K562 (cell line): Measurements from ENCODE around the gene EFHC1. TPM values are rescaled to one million over a fixed set of nuclear protein-coding genes. Genes with fewer than 3 reads are reported as not detected.

Experiments used
- ATAC-seq: fragments of 200-7000 bp; cut with Tn5 transposase; 3 replicates; pipeline ENCODE4 v1.9.1; 2020; ENCODE audit warnings: moderate library complexity
- BruUV-seq: library from RNA; stranded (reverse); fragments of 400-500 nt; replicated peaks from 2 replicates; lab custom pipeline; 2021; lab: Mats Ljungman, UMichigan
- CTCF ChIA-PET: fragments of 300-600 bp; formaldehyde crosslinking; extraction: SDS; loops from one replicate; lab custom pipeline; 2021; ENCODE audit warnings: low intra/inter-chr PET ratio; lab: Yijun Ruan, JAX
- POLR2A ChIA-PET: fragments of 300-600, 350-650 bp; sonication (Branson Sonifier 250); formaldehyde crosslinking; extraction: SDS; loops from one replicate; lab custom pipeline; 2021; ENCODE audit warnings: antibody characterized with exemption, inconsistent platforms; lab: Yijun Ruan, JAX
- DNase-seq, 4 experiments: peaks; one replicate each; pipeline versions ENCODE4 v3.0.0 to v3.0.0-alpha.2; 2011 to 2018; ENCODE audit warnings: low spot score in 3 of 4, mixed read lengths in 3 of 4; ENCODE audit errors: extremely low read depth in 1 of 4
- FAIRE-seq: peaks from 2 replicates; lab custom pipeline; 2011; peaks lifted over from hg19 to GRCh38; lab: Jason Lieb, UNC
- H2AFZ ChIP-seq: 2 replicates; pipeline ENCODE4 v1.6.0; 2011; ENCODE audit warnings: low read depth, low read length, control low read depth, inconsistent platforms
- H3K27ac ChIP-seq: fragments of 200-600 bp; 3 replicates; pipeline ENCODE4 v1.8.0; 2011; ENCODE audit warnings: low read depth, mild to moderate bottlenecking, control low read depth, inconsistent platforms, low read length, moderate library complexity, mixed read lengths; ENCODE audit errors: extremely low read depth
- H3K27me3 ChIP-seq, 2 experiments: fragments of 300-600 bp in 1 of 2; 2 replicates in 1 of 2; 3 replicates in 1 of 2; pipeline versions ENCODE4 v1.6.0 to v1.8.0; 2011; ENCODE audit warnings: inconsistent platforms in 2 of 2, low read length in 2 of 2, mild to moderate bottlenecking in 1 of 2, mixed read lengths in 1 of 2, moderate library complexity in 1 of 2; ENCODE audit not compliant: control insufficient read depth in 2 of 2, insufficient read depth in 2 of 2
- H3K36me3 ChIP-seq: fragments of 300-600 bp; 3 replicates; pipeline ENCODE4 v1.8.0; 2011; ENCODE audit warnings: mild to moderate bottlenecking, low read length, inconsistent platforms; ENCODE audit not compliant: control insufficient read depth, insufficient read depth
- H3K4me1 ChIP-seq, 2 experiments: fragments of 200-600 bp in 1 of 2; replicated peaks in 1 of 2; 2 replicates in 1 of 2; 3 replicates in 1 of 2; pipeline versions ENCODE4 v1.5.1 to v1.8.0; 2011; ENCODE audit warnings: inconsistent platforms in 2 of 2, low read length in 2 of 2, mild to moderate bottlenecking in 1 of 2, mixed read lengths in 1 of 2, moderate library complexity in 1 of 2; ENCODE audit not compliant: control insufficient read depth in 2 of 2, insufficient read depth in 2 of 2
- H3K4me2 ChIP-seq: 2 replicates; pipeline ENCODE4 v1.6.1; 2011; ENCODE audit warnings: low read length, control low read depth, inconsistent platforms, mixed read lengths; ENCODE audit not compliant: insufficient read depth
- H3K4me3 ChIP-seq: fragments of 200-600 bp; sonication (generic), shearing (Covaris generic); 2 replicates; pipeline ENCODE4 v1.5.1; 2016; ENCODE audit warnings: control low read depth, inconsistent platforms
- H3K79me2 ChIP-seq: fragments of 200-600 bp; 3 replicates; pipeline ENCODE4 v1.8.0; 2011; ENCODE audit warnings: low read length, inconsistent platforms; ENCODE audit not compliant: control insufficient read depth, insufficient read depth
- H3K9ac ChIP-seq, 2 experiments: 2 replicates each; pipeline versions ENCODE4 v1.6.0 to v1.6.1; 2011; ENCODE audit warnings: low read depth in 2 of 2, low read length in 2 of 2, control low read depth in 1 of 2, inconsistent platforms in 1 of 2, mild to moderate bottlenecking in 1 of 2, mixed read lengths in 1 of 2; ENCODE audit not compliant: insufficient read depth in 1 of 2
- H3K9me1 ChIP-seq: one replicate; pipeline ENCODE4 v1.6.0; 2011; ENCODE audit warnings: inconsistent platforms, mild to moderate bottlenecking, low read length, moderate library complexity; ENCODE audit not compliant: control insufficient read depth, insufficient read depth
- H3K9me3 ChIP-seq: replicated peaks from 2 replicates; pipeline ENCODE4 v1.5.1; 2011; ENCODE audit warnings: low read depth, low read length, inconsistent platforms; ENCODE audit not compliant: control insufficient read depth, insufficient read depth
- H4K20me1 ChIP-seq: replicated peaks from 2 replicates; pipeline ENCODE4 v1.6.1; 2011; ENCODE audit warnings: low read length, inconsistent platforms, mixed read lengths; ENCODE audit not compliant: control insufficient read depth, insufficient read depth
- ETS2 ChIP-seq: IDR thresholded peaks from 2 replicates; pipeline ENCODE4 v1.6.1; 2016; ENCODE audit warnings: borderline replicate concordance, missing genetic modification characterization, mild to moderate bottlenecking, moderate library complexity, missing compliant biosample characterization; ENCODE audit not compliant: poor library complexity, severe bottlenecking
- FOXJ3 ChIP-seq: sonication (generic); formaldehyde crosslinking; IDR thresholded peaks from 2 replicates; pipeline ENCODE4 v1.4.0; 2020; ENCODE audit warnings: mild to moderate bottlenecking, missing genetic modification reagents
- KAT7 ChIP-seq: sonication (generic); formaldehyde crosslinking; IDR thresholded peaks from 2 replicates; pipeline ENCODE4 v1.8.0; 2022; ENCODE audit warnings: missing genetic modification reagents, mild to moderate bottlenecking, borderline replicate concordance
- MYC ChIP-seq, 2 experiments: fragments of 250-450 bp in 1 of 2; sonication (Bioruptor Pico) in 1 of 2; IDR thresholded peaks; 2 replicates each; pipeline versions ENCODE4 v1.5.1 to v1.6.1; 2012 to 2021; ENCODE audit warnings: low read depth in 2 of 2, borderline replicate concordance in 1 of 2, improper control_type of control experiment in 1 of 2, low read length in 1 of 2, mild to moderate bottlenecking in 1 of 2, moderate library complexity in 1 of 2
- NCOA6 ChIP-seq: fragments of 450-650 bp; IDR thresholded peaks from 2 replicates; pipeline ENCODE4 v1.6.1; 2017; ENCODE audit warnings: mild to moderate bottlenecking
- NFYB ChIP-seq: IDR thresholded peaks from 2 replicates; pipeline ENCODE4 v1.6.1; 2011; ENCODE audit warnings: mild to moderate bottlenecking, moderate library complexity; ENCODE audit not compliant: insufficient read length; ENCODE audit errors: extremely low read depth
- PTBP1 ChIP-seq: fragments of 200-400 bp; formaldehyde crosslinking; IDR thresholded peaks from 2 replicates; pipeline ENCODE4 v1.6.1; 2017; ENCODE audit warnings: low read depth, low read length
- RBM25 ChIP-seq: fragments of 200-400 bp; formaldehyde crosslinking; IDR thresholded peaks from 2 replicates; pipeline ENCODE4 v1.6.1; 2018; ENCODE audit warnings: low read length, low read depth, moderate library complexity; ENCODE audit not compliant: severe bottlenecking
- VEZF1 ChIP-seq: fragments of 200-800 bp; sonication (Bioruptor generic); IDR thresholded peaks from 2 replicates; pipeline ENCODE4 v1.6.1; 2017; ENCODE audit warnings: missing genetic modification characterization, missing compliant biosample characterization
- XRCC5 ChIP-seq: fragments of 200-400 bp; formaldehyde crosslinking; IDR thresholded peaks from 2 replicates; pipeline ENCODE4 v1.6.1; 2017; ENCODE audit warnings: low read depth, mild to moderate bottlenecking, low read length
- ZNF609 ChIP-seq: sonication (generic); formaldehyde crosslinking; IDR thresholded peaks from 2 replicates; pipeline ENCODE4 v1.8.1; 2023; ENCODE audit warnings: missing genetic modification reagents, mild to moderate bottlenecking, borderline replicate concordance
- WGBS: fragments of 100-300 bp; shearing (Covaris generic); methylation state at CpG from one replicate; pipeline ENCODE4 v1.1.6; 2016; ENCODE audit warnings: low coverage, mixed read lengths; ENCODE audit not compliant: insufficient coverage; ENCODE audit errors: missing lambda C conversion rate; 5-methylcytosine and 5-hydroxymethylcytosine counted together
- in situ Hi-C: fragments of 300-500 bp; cut with MboI; formaldehyde crosslinking; loops from 4 replicates; pipeline ENCODE4 v1.15.0; 2018; ENCODE audit warnings: inconsistent platforms, mixed read lengths
- intact Hi-C: fragments of 100-400 bp; cut with micrococcal nuclease; formaldehyde crosslinking; loops from 2 replicates; pipeline ENCODE4 v1.14.2; 2022
- polyA plus RNA-seq, 8 experiments: library from polyadenylated mRNA; depleted of rRNA in 4 of 8; stranded (reverse) in 5 of 8; unstranded in 3 of 8; fragments of >200 nt; fragmentation: Nextera tagmentation in 2 of 8; fragmentation: Illumina TruSeq in 1 of 8; extraction: Ambion mirVana in 2 of 8; extraction: Trizol in 1 of 8; gene quantifications; 2 replicates each; pipeline versions ENCODE4 v1.2.1 to v1.2.3, GENCODE V29; 2011 to 2014; ENCODE audit warnings: inconsistent platforms in 1 of 8, missing spikeins in 1 of 8
- total RNA-seq, 7 experiments: library from RNA; depleted of rRNA in 6 of 7; stranded (reverse); fragments of >200 nt in 6 of 7; fragmentation: Illumina TruSeq in 2 of 7; extraction: Trizol in 2 of 7; gene quantifications; 2 replicates each; pipeline versions ENCODE4 v1.2.1 to v1.2.3, GENCODE V29; 2011 to 2021; ENCODE audit warnings: low replicate concordance in 1 of 7

EFHC1 gene
- total and polyA plus RNA-seq, 9 of the 15 experiments (the other 6 are each of a cell fraction or from before 2014, with no cell fraction given): 9.5 to 31.0 (median 14.9) TPM

GRCh38 chr6:52494298-52495072 lies 74.3 kb downstream of the EFHC1 start:
- FAIRE-seq: no peak
- in situ Hi-C loops: no loop called here
- no peak for ATAC-seq
- TF ChIP-seq MYC (IDR thresholded peaks at IDR 0.05; ENCODE audit: low read depth, low read length) (no peak), MYC (CRISPR knock-in tag; IDR thresholded peaks at IDR 0.05; ENCODE audit: borderline replicate concordance, low read depth) (no peak), VEZF1 (CRISPR knock-in tag) (no peak), KAT7 (CRISPR knock-in tag) (no peak), XRCC5 (no peak), NFYB (no peak), ETS2 (tag) (no peak), RBM25 (peak; percentile 72), ZNF609 (no peak), NCOA6 (no peak), PTBP1 (no peak), FOXJ3 (CRISPR knock-in tag) (no peak)

More at GRCh38 chr6:52494298-52495072, 74.3 kb downstream of the EFHC1 start:
- intact Hi-C loops: no loop called here
- no peaks in the 10 kb centered on the region for H3K9me1 ChIP-seq
- WGBS: 72% methylated on average over 7 of the region's 7 CpGs
- H3K4me3 ChIP-seq: no peak overlapping the region
- no peak overlapping the region for H2AFZ ChIP-seq
- no peaks in the 10 kb centered on the region for H4K20me1 ChIP-seq
- H3K4me1 ChIP-seq: no peaks in the 10 kb centered on the region; a peak in 2 of 5 replicates
- no peak overlapping the region for H3K4me2 ChIP-seq
- POLR2A ChIA-PET: interaction anchor here (0.6 to 1.2 kb wide), 3 partner anchors 11 to 1298 kb away, joined by 3 to 7 read pairs (median 4); no protein-coding TSS in a partner anchor
- no peaks in the 10 kb centered on the region for H3K79me2 ChIP-seq
- H3K36me3 ChIP-seq: no peaks in the 10 kb centered on the region
- H3K27me3 ChIP-seq: no peaks in the 10 kb centered on the region
- BruUV-seq: no TSS peak
- no peak overlapping the region for H3K27ac ChIP-seq
- H3K9ac ChIP-seq: no peak overlapping the region
- H3K9me3 ChIP-seq: no peaks in the 10 kb centered on the region
- CTCF ChIA-PET: no interaction called here
- DNase-seq: no peak
